GM12878 (cell line): ENCODE data around the gene TUSC7. TPM values are rescaled to one million over a fixed set of nuclear protein-coding genes. Genes with fewer than 3 reads are reported as not detected.

ENCODE experiments used
- ATAC-seq: fragments of 200-7000 bp; cut with Tn5 transposase; 3 replicates; pipeline ENCODE4 v1.9.1; 2020; ENCODE audit warnings: mild to moderate bottlenecking, moderate library complexity
- BruUV-seq: library from RNA; stranded (reverse); fragments of 400-500 nt; replicated peaks from 2 replicates; lab custom pipeline; 2021; lab: Mats Ljungman, UMichigan
- CTCF ChIA-PET: fragments of 300-600 bp; sonication (Branson Sonifier 250); formaldehyde crosslinking; extraction: SDS; loops from one replicate; lab custom pipeline; 2021; ENCODE audit warnings: inconsistent platforms; lab: Yijun Ruan, JAX
- POLR2A ChIA-PET: fragments of 350-600 bp; formaldehyde crosslinking; extraction: SDS; loops from one replicate; lab custom pipeline; 2021; ENCODE audit warnings: inconsistent platforms; lab: Charles Lee
- RAD21 ChIA-PET: fragments of 300-600 bp; sonication (Branson Sonifier 250); formaldehyde crosslinking; loops from one replicate; lab custom pipeline; 2023; ENCODE audit warnings: antibody characterized with exemption; ENCODE audit not compliant: unreplicated experiment; lab: Charles Lee
- SMC1A ChIA-PET: fragments of 300-600 bp; sonication (Branson Sonifier 250); formaldehyde crosslinking; loops from one replicate; lab custom pipeline; 2023; ENCODE audit not compliant: unreplicated experiment, uncharacterized antibody; lab: Charles Lee
- DNase-seq: peaks from one replicate; pipeline ENCODE4 v3.0.0-alpha.2; 2011; ENCODE audit warnings: low read depth, low spot score
- FAIRE-seq: peaks from 3 replicates; lab custom pipeline; 2011; peaks lifted over from hg19 to GRCh38; lab: Jason Lieb, UNC
- H2AFZ ChIP-seq: 2 replicates; pipeline ENCODE4 v1.6.0; 2011; ENCODE audit warnings: low read depth, low read length, control low read depth; ENCODE audit not compliant: control insufficient read depth
- H3K27ac ChIP-seq: 2 replicates; pipeline ENCODE4 v1.5.1; 2011; ENCODE audit warnings: control low read depth; ENCODE audit not compliant: control insufficient read depth, insufficient read depth
- H3K27me3 ChIP-seq, 2 experiments: replicated peaks in 1 of 2; 2 replicates each; pipeline versions ENCODE4 v1.6.0 to v1.6.1; 2011; ENCODE audit warnings: low read length in 1 of 2; ENCODE audit not compliant: control insufficient read depth in 2 of 2, insufficient read depth in 2 of 2
- H3K36me3 ChIP-seq, 2 experiments: 2 replicates each; pipeline ENCODE4 v1.5.1; 2011; ENCODE audit warnings: low read length in 1 of 2; ENCODE audit not compliant: control insufficient read depth in 2 of 2, insufficient read depth in 2 of 2
- H3K4me1 ChIP-seq: 2 replicates; pipeline ENCODE4 v1.6.1; 2011; ENCODE audit warnings: mild to moderate bottlenecking, low read length, moderate library complexity, mixed read lengths; ENCODE audit not compliant: control insufficient read depth, insufficient read depth
- H3K4me2 ChIP-seq: 2 replicates; pipeline ENCODE4 v1.6.0; 2011; ENCODE audit warnings: control low read depth; ENCODE audit not compliant: control insufficient read depth, insufficient read depth
- H3K4me3 ChIP-seq: fragments of 200-600 bp; sonication (generic); 2 replicates; pipeline ENCODE4 v1.5.1; 2016
- H3K79me2 ChIP-seq: 2 replicates; pipeline ENCODE4 v1.6.0; 2011; ENCODE audit warnings: low read length; ENCODE audit not compliant: control insufficient read depth, insufficient read depth
- H3K9ac ChIP-seq: 2 replicates; pipeline ENCODE4 v1.8.0; 2011; ENCODE audit warnings: low read length, control low read depth, mixed read lengths; ENCODE audit not compliant: control insufficient read depth, insufficient read depth
- H3K9me3 ChIP-seq: replicated peaks from 3 replicates; pipeline ENCODE4 v1.5.1; 2011; ENCODE audit warnings: mild to moderate bottlenecking, low read length; ENCODE audit not compliant: control insufficient read depth, insufficient read depth
- H4K20me1 ChIP-seq: 2 replicates; pipeline ENCODE4 v1.6.0; 2011; ENCODE audit not compliant: control insufficient read depth, insufficient read depth
- CHD1 ChIP-seq: IDR thresholded peaks from 2 replicates; pipeline ENCODE4 v1.6.1; 2012; ENCODE audit warnings: low read depth, low read length, improper control_type of control experiment
- DPF2 ChIP-seq: fragments of 450-650 bp; IDR thresholded peaks from 2 replicates; pipeline ENCODE4 v1.6.1; 2017; ENCODE audit warnings: mild to moderate bottlenecking
- ESRRA ChIP-seq: IDR thresholded peaks from 2 replicates; pipeline ENCODE4 v1.6.1; 2012; ENCODE audit warnings: mild to moderate bottlenecking, low read length, improper control_type of control experiment
- RUNX3 ChIP-seq: IDR thresholded peaks from 2 replicates; pipeline ENCODE4 v1.6.1; 2012; ENCODE audit warnings: low read length, inconsistent platforms
- TCF12 ChIP-seq: IDR thresholded peaks from 2 replicates; pipeline ENCODE4 v1.6.1; 2011; ENCODE audit warnings: low read depth, mild to moderate bottlenecking, low read length
- WGBS: methylation state at CpG from one replicate; pipeline ENCODE4 v1.1.6; 2016; ENCODE audit warnings: low lambda C conversion rate; ENCODE audit not compliant: insufficient replicate concordance, insufficient coverage; ENCODE audit errors: missing lambda C conversion rate; 5-methylcytosine and 5-hydroxymethylcytosine counted together
- in situ Hi-C: fragments of 300-500 bp; cut with MboI; formaldehyde crosslinking; loops from 9 replicates; pipeline ENCODE4 v1.14.3; 2018; ENCODE audit warnings: mixed read lengths
- intact Hi-C: fragments of 100-400 bp; cut with micrococcal nuclease; formaldehyde crosslinking; loops from one replicate; pipeline ENCODE4 v1.14.2; 2022; ENCODE audit not compliant: unreplicated experiment
- polyA plus RNA-seq, 11 experiments: library from polyadenylated mRNA; depleted of rRNA in 4 of 11; unstranded in 6 of 11; stranded (reverse) in 5 of 11; fragments of >200 nt; fragmentation: Nextera tagmentation in 4 of 11; fragmentation: Illumina TruSeq in 1 of 11; extraction: Ambion mirVana in 4 of 11; extraction: Trizol in 1 of 11; gene quantifications; 1 replicate in 1 of 11; 2 replicates in 10 of 11; pipeline versions ENCODE4 v1.2.1 to v1.2.3, GENCODE V29; 2011 to 2016; ENCODE audit warnings: inconsistent platforms in 2 of 11, missing spikeins in 2 of 11, low read depth in 1 of 11
- total RNA-seq, 4 experiments: library from RNA; depleted of rRNA in 3 of 4; stranded (reverse); fragments of >200 nt in 3 of 4; fragmentation: Illumina TruSeq in 1 of 4; extraction: Trizol in 1 of 4; gene quantifications; 2 replicates each; pipeline versions ENCODE4 v1.2.1 to v1.2.3, GENCODE V29; 2013 to 2021
- TF ChIP-seq, protein P1 (sequence below): fragments of 450-650 bp; IDR thresholded peaks from 2 replicates; pipeline ENCODE4 v1.6.1; 2018; ENCODE audit warnings: mild to moderate bottlenecking, low read depth, moderate library complexity; ENCODE audit not compliant: partially characterized antibody

The TUSC7 gene
- total and polyA plus RNA-seq, 10 of the 15 experiments (the other 5 are each of a cell fraction or from before 2014, with no cell fraction given), result not detected

DNA sequence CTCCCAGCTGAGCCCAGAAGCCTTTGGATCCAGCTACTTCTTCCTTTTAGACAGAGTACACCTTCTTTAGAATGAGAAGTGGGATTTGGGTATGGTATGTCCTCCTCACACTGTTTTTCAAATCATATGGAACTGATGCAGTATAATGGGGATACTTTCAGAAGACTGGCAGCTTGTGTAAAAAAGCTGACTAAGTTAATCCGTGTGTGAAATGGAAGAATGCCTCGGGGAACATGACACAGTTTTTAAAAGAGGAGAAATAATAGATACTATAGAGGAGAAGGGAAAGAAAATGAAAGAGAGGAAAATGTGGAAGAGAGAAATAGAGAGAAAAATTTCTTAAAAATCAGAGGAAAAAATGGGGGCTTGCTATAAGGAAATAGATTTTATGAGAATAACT is 47.7 kb downstream of the TUSC7 start:
- TF ChIP-seq TCF12, result no peak
- Histone ChIP-seq H2AFZ (no peak overlapping the region), H3K79me2 (no peaks in the 10 kb centered on the region), H3K9me3 (no peaks in the 10 kb centered on the region), H3K27me3 (no peaks in the 10 kb centered on the region), H3K4me1 (no peaks in the 10 kb centered on the region), H3K4me2 (no peak overlapping the region), H3K27ac (no peak overlapping the region), H3K9ac (no peak overlapping the region), H3K4me3 (no peak overlapping the region), H4K20me1 (no peaks in the 10 kb centered on the region), H3K36me3 (no peaks in the 10 kb centered on the region)
- CTCF ChIA-PET, result interaction anchor here (0.7 to 1.9 kb wide), 7 partner anchors 14 to 940 kb away, joined by 3 to 7 read pairs (median 5); no protein-coding TSS in a partner anchor
- in situ Hi-C loops (loop anchor here (5.0 kb wide), 1 partner anchor 620 kb away; no protein-coding TSS in a partner anchor), intact Hi-C loops (loop anchor here (5.0 to 10.0 kb wide), 2 partner anchors 853 to 935 kb away; no protein-coding TSS in a partner anchor)
- DNase-seq, result no peak
- FAIRE-seq, result no peak
- SMC1A ChIA-PET, result interaction anchor here (0.9 to 2.0 kb wide), 3 partner anchors 142 to 796 kb away, joined by 3 to 8 read pairs (median 4); no protein-coding TSS in a partner anchor
- POLR2A ChIA-PET, result no interaction called here
- no peak for ATAC-seq
- RAD21 ChIA-PET, result interaction anchor here (0.8 to 1.6 kb wide), 2 partner anchors 143 to 770 kb away, joined by 3 to 5 read pairs; no protein-coding TSS in a partner anchor
- 2% methylated on average over 2 of the region's 2 CpGs for WGBS
- BruUV-seq, result no TSS peak

DNA sequence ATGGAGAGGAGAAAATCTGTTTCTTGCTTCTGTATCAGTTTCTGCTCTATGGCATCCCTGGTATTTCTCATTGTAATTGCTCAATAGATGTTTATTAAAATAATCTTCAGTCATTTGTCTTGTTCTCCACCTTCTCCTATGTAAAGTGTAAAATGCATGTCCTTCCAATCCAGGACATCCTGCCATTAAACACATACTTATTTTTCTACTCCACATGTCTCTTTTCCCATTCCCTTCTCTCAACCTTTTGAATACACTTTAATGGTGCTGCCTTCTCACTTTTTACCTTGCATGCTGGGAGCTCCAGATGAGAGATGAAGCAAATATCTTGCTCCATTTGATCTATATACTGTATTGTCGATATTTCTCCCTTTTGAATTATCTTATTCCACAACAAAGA is 49.7 kb downstream of the TUSC7 start:
- DNase-seq (no peak), ATAC-seq (no peak), FAIRE-seq (no peak)
- Histone ChIP-seq H3K79me2 (no peaks in the 10 kb centered on the region), H4K20me1 (no peaks in the 10 kb centered on the region), H3K36me3 (no peaks in the 10 kb centered on the region), H3K4me2 (no peak overlapping the region), H3K27ac (no peak overlapping the region), H3K4me1 (no peaks in the 10 kb centered on the region), H3K27me3 (no peaks in the 10 kb centered on the region), H3K9ac (no peak overlapping the region), H3K9me3 (no peaks in the 10 kb centered on the region), H2AFZ (no peak overlapping the region), H3K4me3 (no peak overlapping the region)
- TF ChIP-seq DPF2, result no peak
- TF ChIP-seq ESRRA, result no peak
- TF ChIP-seq RUNX3, result no peak
- TF ChIP-seq, protein P1, sequence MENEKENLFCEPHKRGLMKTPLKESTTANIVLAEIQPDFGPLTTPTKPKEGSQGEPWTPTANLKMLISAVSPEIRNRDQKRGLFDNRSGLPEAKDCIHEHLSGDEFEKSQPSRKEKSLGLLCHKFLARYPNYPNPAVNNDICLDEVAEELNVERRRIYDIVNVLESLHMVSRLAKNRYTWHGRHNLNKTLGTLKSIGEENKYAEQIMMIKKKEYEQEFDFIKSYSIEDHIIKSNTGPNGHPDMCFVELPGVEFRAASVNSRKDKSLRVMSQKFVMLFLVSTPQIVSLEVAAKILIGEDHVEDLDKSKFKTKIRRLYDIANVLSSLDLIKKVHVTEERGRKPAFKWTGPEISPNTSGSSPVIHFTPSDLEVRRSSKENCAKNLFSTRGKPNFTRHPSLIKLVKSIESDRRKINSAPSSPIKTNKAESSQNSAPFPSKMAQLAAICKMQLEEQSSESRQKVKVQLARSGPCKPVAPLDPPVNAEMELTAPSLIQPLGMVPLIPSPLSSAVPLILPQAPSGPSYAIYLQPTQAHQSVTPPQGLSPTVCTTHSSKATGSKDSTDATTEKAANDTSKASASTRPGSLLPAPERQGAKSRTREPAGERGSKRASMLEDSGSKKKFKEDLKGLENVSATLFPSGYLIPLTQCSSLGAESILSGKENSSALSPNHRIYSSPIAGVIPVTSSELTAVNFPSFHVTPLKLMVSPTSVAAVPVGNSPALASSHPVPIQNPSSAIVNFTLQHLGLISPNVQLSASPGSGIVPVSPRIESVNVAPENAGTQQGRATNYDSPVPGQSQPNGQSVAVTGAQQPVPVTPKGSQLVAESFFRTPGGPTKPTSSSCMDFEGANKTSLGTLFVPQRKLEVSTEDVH, result no peak
- TF ChIP-seq CHD1, result no peak
- SMC1A ChIA-PET, result interaction anchor here (0.8 kb wide), 1 partner anchor 145 kb away, joined by 3 read pairs; no protein-coding TSS in a partner anchor
- no TSS peak for BruUV-seq
- CTCF ChIA-PET, result interaction anchor here (0.9 to 4.2 kb wide), 3 partner anchors 9 to 146 kb away, joined by 4 to 18 read pairs (median 9); no protein-coding TSS in a partner anchor
- POLR2A ChIA-PET, result no interaction called here
- RAD21 ChIA-PET, result no interaction called here
- intact Hi-C loops, result loop anchor here (2.0 to 10.0 kb wide), 3 partner anchors 145 to 937 kb away; no protein-coding TSS in a partner anchor
- in situ Hi-C loops, result loop anchor here (5.0 kb wide), 1 partner anchor 622 kb away; no protein-coding TSS in a partner anchor
- WGBS, result 0% methylated on average over 1 of the region's 1 CpG
